Keratinocyte (primary cell): ENCODE measurements around the gene JTB.

Experiments
- EZH2 ChIP-seq: IDR thresholded peaks from one replicate; pipeline ENCODE4 v1.6.1; 2012; ENCODE audit warnings: inconsistent platforms, mild to moderate bottlenecking, low read length, moderate library complexity
- TF ChIP-seq, protein P1 (sequence below), 3 experiments: IDR thresholded peaks in 1 of 3; conservative IDR thresholded peaks in 1 of 3; optimal IDR thresholded peaks in 1 of 3; 2 replicates in 2 of 3; 3 replicates in 1 of 3; pipeline versions ENCODE3 to v1.5.1; 2011; ENCODE audit warnings: low read length in 3 of 3, mild to moderate bottlenecking in 3 of 3, moderate library complexity in 2 of 3, control low read depth in 1 of 3, inconsistent platforms in 1 of 3; ENCODE audit not compliant: insufficient read depth in 2 of 3; ENCODE audit errors: extremely low read depth in 1 of 3

GRCh38 chr1:154000420-154000819, 22.9 kb upstream of the JTB start:
- TF ChIP-seq, protein P1, sequence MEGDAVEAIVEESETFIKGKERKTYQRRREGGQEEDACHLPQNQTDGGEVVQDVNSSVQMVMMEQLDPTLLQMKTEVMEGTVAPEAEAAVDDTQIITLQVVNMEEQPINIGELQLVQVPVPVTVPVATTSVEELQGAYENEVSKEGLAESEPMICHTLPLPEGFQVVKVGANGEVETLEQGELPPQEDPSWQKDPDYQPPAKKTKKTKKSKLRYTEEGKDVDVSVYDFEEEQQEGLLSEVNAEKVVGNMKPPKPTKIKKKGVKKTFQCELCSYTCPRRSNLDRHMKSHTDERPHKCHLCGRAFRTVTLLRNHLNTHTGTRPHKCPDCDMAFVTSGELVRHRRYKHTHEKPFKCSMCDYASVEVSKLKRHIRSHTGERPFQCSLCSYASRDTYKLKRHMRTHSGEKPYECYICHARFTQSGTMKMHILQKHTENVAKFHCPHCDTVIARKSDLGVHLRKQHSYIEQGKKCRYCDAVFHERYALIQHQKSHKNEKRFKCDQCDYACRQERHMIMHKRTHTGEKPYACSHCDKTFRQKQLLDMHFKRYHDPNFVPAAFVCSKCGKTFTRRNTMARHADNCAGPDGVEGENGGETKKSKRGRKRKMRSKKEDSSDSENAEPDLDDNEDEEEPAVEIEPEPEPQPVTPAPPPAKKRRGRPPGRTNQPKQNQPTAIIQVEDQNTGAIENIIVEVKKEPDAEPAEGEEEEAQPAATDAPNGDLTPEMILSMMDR (optimal IDR thresholded peaks at IDR 0.05 in 1 of 3, IDR thresholded peaks at IDR 0.05 in 1 of 3, conservative IDR thresholded peaks at IDR 0.05 in 1 of 3; ENCODE audit: extremely low read depth in 1 of 3, insufficient read depth in 2 of 3, low read length in 3 of 3), result no peak
- TF ChIP-seq EZH2, result no peak
